DMS114 treated with DMSO at 0.1 percent for 48 hours (cell line): ENCODE measurements around the gene IFNA2.
"Not testable (repeated sequence)": the region's sequence is repeated elsewhere in the genome, so short reads cannot be mapped to it uniquely, and the experiment has no call there.

Experiments used
- DNase-seq: peaks from one replicate; lab custom pipeline; 2025; ENCODE audit not compliant: unreplicated experiment; lab: John Stamatoyannopoulos, UW

Gene IFNA2

GRCh38 chr9:21385131-21385670 is at the start of gene IFNA2:
Gene IFNA2, minus strand, starts transcription at chr9:21385398. Its CDS starts 69 bp downstream, at chr9:21385329.
- no peak for DNase-seq

GRCh38 chr9:21435015-21435383 is 49.8 kb upstream of the IFNA2 start:
- not testable (repeated sequence) for DNase-seq

- DNase-seq = peak; percentile 0
Measured at GRCh38 chr9:21434202-21435014, 49.2 kb upstream of the IFNA2 start.

- DNase-seq = no peak
Measured at GRCh38 chr9:21432672-21433425, 47.7 kb upstream of the IFNA2 start.

GRCh38 chr9:21429191-21429590 is 44.0 kb upstream of the IFNA2 start:
- DNase-seq = no peak

GRCh38 chr9:21428235-21428634 is 43.0 kb upstream of the IFNA2 start:
- DNase-seq = no peak

- DNase-seq = no peak
Measured at GRCh38 chr9:21415493-21416267, 30.5 kb upstream of the IFNA2 start.

- no peak for DNase-seq
Measured at GRCh38 chr9:21414220-21414940, 29.2 kb upstream of the IFNA2 start.

- DNase-seq = no peak
Measured at GRCh38 chr9:21413624-21414023, 28.4 kb upstream of the IFNA2 start.

DNA sequence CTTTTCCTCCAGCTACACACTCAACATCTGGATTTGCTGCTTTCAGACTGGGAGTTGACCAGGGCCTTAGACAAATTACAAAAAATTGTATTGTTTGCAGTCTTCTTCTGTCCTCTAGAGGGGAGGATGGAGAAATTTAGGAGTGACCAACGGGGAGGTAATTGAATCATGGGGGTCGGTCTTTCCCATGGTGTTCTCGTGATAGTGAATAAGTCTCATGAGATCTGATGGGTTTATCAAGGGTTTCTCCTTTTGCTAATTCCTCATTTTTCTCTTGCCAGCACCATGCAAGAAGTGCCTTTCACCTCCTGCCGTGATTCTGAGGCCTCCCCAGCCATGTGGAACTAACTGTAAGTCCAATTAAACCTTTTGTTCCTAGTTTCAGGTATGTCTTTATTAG is 28.0 kb upstream of the IFNA2 start:
- no peak for DNase-seq

DNA sequence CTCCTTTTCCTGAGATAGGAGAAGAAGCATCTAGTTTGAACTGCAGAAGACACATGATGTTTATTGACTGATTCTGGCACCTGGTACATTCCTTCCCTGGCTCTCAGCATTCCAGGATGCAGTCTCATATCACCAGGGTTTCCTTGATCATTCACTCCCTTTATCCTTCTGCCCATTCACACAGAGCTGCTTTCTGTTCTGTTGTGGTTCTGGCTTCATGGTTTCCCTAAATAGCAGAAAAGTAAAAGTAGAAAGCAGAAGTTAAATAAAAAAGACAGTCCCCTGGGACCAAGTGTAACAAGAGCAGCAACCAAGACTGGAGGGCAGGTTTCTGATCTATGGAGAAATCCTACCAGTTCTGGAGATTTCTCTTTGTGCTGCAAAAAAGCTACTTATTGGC is 26.9 kb upstream of the IFNA2 start:
- DNase-seq = no peak

- DNase-seq = no peak
Measured at GRCh38 chr9:21408817-21409216, 23.6 kb upstream of the IFNA2 start, which contains the start of gene IFNA8. Gene IFNA8, plus strand, starts transcription at chr9:21409117. Its CDS starts 60 bp downstream, at chr9:21409177.

DNA sequence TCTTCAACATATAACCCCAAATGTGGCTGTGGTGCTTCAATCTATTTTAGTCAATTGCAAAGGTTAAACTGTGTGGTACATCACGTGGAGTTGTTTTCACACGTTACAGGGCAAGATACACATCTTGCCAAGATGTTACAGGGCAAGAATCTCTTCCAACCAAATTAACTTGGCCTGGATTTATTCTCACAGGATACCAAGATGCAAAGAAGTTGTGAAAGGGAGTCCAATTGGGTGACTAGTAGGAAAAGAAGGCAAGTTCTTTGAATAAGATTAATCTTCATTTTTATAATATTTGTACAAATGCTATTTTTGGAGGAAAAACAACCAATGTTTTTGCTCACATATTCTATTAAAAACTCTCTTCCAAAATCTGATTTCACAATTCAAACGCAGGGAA is 18.9 kb upstream of the IFNA2 start:
- no peak for DNase-seq

DNA sequence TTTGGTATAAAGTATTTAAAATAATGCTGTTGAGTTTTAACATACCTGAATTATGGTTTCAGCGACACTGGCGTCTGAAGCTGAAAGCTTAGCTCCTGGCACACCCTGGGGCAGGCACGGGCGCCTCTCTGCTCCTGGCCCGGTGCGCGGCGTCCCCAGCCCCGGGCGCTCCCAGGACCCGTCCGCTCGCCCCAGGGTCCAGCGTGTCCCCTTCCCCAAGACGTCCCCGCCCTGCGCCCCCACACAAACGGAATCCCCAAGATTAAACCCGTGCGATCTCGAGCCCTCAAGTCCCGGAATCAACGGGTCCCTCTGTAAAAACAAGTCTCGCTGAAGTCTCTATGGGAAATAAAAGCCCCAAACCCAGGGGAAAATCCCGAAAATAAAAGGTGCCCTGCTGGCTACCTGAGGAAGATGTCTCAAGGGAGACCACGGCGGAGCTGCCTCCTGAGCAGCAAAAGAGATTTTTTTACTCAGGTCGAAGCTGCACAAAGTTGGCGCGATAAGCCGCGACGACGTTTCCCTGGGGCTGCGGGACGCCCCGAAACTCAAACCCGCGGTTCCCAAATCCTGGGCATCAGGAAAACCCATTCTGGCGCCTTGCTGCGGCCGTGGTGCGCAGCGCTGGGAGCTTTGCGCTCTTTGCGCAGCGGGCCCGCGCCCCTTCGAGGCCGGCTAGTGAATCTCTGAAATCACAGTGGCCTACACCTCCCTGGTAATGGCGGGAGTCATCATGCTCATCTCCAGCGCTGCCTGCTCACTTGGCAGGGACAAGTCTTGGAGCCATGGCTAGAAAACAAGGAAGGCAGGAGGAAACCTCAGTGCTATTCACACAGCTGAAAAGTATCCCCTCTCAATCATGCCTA is 17.4 kb upstream of the IFNA2 start:
- no peak for DNase-seq

DNA sequence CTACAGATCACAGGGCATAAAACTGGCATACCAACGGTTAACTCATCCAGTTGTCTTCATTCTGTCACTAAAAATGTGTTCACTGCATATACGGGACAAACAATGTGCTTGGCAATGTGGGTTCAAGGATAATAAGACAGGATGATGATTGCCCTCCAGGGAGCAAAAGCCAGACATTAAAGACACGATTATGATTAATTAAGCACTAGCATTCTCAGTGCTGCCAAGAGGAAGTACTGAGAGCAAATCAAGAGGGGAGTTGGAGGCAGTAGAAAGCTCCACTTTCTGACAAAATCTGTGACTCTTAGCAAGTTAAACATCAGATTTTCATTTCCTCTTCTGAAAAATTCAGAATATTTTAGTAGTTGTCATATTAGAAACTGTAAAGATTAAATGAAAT is 14.8 kb upstream of the IFNA2 start:
- DNase-seq = no peak

- no peak for DNase-seq
Measured at GRCh38 chr9:21398955-21399489, 13.8 kb upstream of the IFNA2 start.

DNA sequence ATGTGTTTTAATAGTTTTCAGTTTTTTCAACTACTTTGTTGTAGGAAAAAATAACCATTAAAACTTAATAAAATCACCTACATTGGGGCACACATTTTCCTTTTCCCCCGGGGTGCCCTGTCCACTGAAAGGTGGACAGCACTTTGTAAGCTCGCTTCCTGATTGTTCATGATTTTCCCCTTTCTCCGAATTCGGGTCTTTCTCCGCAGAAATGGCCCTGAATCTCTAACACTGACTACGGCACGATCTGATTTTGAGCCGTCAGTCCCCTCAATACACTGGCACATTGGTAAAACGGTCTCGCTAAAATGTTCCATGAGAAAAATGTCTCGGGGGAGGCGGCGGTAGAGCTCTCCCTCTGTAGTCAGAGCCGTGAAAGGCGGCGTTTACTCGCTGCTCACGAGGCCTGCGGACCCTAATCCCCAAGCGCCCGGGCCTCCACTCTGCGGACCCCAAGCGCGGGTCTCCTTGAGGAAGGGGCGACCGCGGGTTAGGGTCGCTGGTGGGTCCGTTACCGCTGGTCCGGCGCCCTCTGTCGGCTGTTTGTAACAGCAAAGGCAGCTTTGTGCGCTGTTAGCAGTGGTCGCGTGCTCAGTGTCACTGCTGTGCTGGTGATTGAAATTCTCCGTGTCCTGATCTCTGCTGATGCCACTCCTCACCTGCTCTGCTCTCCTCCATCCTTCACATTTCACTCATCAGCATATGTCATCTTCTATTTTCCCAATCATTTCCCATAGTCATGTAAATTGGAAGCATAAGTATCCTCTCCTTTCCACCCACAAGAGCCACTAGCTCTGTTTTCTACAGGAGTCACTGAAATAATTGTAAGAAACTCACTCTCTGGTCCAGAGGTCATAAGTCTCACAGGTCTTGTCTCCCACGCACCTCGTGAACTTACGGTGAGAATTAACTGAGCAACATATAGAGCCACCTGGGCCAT is 10.8 kb upstream of the IFNA2 start:
- no peak for DNase-seq

GRCh38 chr9:21392270-21392669 is 7.1 kb upstream of the IFNA2 start:
- peak; percentile 28 for DNase-seq
